ENCODE measurements around the gene LEFTY1.
"Not testable (repeated sequence)": the region's sequence is repeated elsewhere in the genome, so short reads cannot be mapped to it uniquely, and the experiment has no call there.

The LEFTY1 gene

DNA sequence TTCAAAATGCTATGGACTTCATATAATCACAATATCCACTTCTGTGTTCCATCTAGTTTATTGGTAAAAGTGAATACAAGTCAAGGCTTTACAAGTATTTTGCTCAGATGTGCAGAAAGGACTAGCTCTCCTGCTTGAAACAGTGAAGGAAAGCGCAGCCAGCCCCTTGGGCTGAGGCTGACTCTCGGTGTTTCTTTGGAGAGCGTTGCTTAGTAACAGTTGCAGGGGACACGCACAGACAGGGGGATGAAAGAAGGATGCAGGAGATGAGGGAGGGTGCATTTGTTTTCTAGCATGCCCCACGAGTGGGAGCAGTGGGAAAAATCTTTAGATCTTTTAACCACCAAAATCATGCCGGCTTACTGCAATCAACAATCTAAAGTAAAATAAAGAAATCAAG lies 26.0 kb upstream of the LEFTY1 start:
- no peak for DNase-seq

DNA sequence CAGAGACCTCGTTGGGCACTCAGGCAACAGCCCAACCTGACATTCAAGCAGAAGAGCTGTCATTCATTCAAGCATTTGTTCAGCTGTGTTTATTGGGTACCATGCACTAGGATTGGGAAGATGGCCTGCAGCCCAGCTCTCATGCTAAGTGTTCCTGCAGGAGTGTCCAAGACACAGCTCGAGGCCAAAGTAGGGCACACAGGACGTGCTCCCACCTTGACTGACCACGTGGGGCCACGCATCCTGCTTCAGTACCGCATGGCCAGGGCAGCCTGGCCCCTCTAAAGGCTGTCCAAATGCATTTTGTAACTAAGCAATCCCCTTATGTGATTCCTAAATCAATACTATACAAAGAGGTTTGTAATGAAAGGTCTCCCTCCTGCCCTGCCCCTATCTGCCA lies 25.4 kb upstream of the LEFTY1 start:
- DNase-seq: no peak

- peak; percentile 83 for DNase-seq
Measured at GRCh38 chr1:225911191-225912130, 22.5 kb upstream of the LEFTY1 start.

DNA sequence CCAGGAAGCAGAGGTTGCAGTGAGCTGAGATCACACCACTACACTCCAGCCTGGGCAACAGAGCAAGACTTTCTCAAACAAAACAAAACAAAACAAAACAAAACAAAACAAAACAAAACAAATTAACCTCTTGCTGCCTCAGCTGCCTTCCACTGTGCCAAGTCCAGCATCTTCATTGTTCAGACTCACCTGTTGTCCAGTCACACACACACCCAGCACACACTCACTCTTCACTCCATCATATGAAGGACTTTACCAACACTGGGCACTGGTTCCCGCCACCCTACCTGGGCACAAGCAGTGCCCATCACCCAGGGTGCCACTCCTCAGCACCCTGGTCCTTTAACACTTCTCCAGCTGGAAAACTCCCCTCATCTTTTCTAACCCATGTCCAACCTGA lies 20.5 kb upstream of the LEFTY1 start:
- no peak for DNase-seq

DNA sequence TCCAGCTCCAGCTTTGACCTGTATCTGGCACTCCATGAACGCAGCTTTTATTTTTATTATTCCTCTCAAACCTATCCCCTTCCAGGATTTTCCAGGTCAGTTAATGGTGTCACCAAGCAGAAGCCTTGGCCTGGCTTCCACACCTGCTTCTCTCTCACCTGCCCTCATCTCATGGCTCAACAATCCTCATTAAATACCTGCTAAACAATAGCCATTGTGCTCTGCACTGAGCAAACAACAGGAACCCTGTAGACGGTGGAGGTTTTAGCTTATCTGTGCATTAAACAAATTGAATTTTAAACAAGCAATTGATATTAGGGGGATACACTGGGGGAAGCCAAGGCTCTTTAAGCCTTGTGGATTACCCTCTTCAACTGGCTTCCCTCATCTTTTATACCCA lies 19.8 kb upstream of the LEFTY1 start:
- DNase-seq: no peak

DNA sequence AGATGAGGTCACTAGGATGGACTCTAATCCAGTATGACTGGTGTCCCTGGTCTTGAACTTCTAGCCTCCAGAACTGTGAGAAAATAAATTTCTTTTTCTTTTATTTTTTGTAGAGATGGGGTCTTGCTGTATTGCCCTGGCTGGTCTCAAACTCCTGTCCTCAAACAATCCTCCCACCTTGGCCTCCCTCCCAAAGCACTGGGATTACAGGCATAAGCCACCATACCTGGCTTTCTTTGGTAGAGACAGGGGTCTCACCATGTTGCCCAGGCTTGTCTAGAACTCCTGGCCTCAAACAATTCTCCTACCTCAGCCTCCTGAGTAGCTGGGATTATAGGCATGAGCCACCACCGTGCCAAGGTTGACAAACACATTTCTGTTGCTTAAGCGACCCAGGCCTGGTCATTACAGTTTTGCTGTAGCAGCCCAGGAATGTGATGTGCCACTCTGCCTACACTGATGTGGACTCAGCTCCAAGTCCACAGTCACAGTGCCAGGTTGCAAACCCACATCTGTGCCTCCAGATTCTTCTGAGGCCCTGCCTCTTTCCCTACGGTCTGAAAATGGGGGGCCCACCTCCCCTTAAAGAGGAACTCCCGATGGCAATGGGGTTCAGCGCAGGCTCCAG lies 19.2 kb upstream of the LEFTY1 start:
- no peak for DNase-seq

GRCh38 chr1:225907341-225907740 lies 18.4 kb upstream of the LEFTY1 start:
- DNase-seq: no peak

DNA sequence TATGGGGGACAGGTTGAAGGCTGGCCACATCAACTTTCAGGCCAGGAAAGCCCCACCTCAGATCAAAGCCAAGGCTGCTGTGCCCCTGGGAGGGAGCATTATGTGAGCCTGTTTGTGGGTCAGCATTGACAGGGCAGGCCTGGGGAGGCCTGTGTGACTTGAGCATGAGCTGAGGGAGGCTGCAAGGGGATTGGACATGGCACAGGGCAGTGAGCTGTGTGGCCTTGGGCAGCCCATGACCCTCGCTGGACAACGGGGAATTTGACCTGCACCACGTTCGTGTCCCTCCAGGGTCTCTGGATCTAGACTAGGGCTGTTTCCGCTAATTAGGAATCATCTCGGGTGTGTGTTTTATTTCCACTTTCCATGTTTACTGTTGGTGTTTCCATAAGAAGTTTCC lies 17.5 kb upstream of the LEFTY1 start:
- no peak for DNase-seq

DNA sequence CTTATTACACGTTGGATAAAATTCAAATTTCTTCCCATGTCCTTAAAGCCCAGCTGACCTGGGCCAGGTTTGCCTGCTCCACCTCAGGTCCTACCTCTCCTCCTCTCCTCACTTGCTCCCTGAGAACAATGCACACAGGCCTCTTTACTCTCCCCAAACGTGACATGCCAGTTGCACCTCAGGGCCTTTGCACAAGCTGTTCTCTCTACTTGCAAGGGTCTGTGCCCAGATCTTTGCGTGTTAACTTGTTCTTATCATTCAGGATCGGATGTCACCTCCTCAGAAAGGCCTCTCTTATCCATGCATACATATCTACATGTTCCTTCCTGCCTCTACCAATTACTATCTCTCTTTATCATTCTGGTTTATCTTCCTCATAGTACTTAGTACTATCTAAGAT lies 14.7 kb upstream of the LEFTY1 start:
- DNase-seq: no peak

DNA sequence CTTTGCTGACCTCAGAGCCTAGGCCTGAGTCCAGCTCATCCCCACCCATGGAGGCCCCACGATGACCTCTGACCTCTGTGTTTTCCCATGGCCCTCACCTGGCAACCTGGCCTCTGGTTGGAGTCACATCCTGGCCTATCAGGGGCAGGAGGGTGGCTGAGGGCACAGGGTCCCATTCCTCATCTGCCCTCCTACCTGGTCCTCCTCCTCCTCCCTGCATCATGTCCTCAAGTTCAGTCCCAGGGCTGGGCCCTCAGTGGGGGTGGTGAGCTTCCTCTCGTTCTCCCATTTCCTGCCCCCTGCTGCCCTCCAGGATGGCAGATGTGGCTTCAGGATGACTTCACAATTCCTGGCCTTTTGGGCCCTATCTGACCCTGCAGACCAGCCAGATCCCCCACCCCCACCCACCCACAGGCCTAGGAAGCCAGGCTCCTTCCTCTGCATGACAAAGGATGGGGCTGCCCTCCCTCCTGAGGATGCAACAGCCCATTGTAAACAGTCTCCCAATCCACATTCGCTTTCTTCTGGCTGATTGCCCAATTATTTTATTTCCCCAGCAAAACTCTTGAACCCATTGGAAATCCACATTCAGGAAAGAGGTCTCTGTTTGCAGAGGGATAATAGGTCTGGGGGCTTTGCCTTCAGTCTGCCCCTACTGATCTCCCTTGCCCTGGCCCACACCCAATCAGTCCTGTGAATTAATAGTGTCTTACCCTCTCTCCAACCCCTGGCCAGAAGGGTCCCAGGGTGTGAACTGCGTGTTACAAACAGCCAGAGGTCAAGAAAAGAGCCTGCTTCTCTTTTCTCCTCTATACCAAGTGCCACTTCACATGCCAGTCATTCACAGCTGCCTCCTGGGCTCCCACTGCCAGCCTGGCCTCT lies 10.3 kb upstream of the LEFTY1 start:
- DNase-seq: no peak

- peak; percentile 67 for DNase-seq
Measured at GRCh38 chr1:225897595-225898514, 8.9 kb upstream of the LEFTY1 start.

DNA sequence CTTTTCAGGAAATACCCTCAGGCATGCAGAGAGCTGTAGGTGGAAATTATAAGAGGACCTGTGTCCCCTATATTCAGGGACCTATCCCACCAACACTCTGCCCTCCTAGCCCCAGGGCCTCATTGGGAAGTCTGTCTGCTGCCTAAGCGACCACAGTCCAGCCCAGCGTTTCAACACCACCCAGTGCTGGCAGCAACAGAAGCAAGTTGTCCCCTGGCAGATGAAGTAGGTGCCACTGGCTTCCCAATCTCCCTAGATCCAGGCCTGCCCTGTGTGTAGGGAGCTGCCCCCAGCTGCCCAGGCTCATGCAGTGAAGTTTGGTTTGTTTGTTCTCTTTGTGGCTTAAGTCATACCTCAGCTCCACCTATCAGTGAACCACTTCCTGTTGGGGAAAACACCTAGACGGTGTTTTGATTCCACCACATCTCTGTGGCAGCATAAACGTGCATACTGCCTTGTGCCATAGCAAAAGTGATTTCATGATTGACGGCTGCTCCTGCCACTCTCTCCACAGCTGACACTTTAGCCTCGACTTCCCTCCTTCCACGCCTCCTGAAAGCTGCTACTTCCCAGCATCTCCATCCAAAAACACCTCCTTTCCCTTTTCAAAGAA lies 8.1 kb upstream of the LEFTY1 start:
- peak; percentile 73 for DNase-seq

GRCh38 chr1:225896494-225896893 lies 7.5 kb upstream of the LEFTY1 start:
- no peak for DNase-seq

- no peak for DNase-seq
Measured at GRCh38 chr1:225892307-225892706, 3.4 kb upstream of the LEFTY1 start.

GRCh38 chr1:225891229-225891972 lies 2.5 kb upstream of the LEFTY1 start:
- no peak for DNase-seq

DNA sequence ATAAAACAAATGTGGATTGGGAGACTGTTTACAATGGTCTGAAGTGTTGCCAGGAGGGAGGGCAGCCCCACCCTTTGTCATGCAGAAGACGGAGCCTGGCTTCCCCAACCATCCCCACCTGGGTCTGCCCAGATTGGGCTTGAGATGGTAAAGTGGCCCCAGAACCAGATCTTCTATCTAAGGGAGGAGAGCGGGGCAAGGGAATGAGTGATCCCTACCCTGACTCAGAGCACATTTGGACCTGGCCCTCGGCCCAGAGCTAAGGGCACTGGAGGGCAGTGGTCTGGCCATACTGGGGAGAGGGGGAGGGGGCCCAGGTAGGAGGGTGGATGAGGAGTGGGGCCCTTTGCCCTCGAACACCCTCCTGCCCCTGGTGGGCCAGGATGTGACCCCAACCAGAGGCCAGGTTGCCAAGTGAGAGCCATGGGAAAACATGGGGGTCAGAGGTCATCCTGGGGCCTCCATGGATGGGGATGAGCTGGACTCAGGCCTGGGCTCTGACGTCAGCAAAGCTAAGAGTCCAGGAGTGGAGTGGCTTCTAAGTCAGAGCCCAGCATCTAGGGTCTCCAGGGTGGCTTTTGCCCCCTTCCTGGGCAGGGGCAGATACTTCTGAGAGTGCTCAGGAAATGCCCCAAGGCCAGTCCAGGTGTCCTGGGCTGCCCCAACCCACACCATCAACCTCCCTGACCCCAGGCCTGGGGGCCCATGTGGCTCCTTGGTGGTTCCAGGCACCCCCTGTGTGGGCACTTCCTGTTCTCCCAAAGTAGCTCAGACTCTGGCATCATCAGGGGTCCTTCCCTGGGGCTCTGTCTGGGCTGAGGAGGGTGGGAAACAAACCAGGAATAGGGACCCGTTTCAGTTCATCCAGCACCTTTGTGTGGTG lies 1.6 kb upstream of the LEFTY1 start:
- DNase-seq: no peak

DNA sequence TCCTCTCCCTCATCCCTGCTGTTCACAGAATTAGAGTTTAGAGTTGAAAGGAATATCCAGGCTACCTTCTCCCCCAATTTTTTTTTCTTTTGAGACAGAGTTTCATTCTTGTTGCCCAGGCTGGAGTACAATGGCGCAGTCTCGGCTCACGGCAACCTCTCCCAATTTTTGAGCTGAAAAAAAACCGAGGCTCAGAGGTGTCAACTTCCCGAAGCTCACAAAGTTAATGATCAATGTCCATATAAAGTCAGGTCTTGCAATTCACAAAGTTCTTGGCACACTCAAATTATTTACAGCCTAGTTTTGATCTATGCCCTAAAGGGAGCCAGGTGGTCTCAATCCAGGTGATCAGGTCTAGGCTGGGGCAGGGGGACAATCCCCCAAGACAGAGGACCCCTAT lies 797 bp upstream of the LEFTY1 start:
- no peak for DNase-seq

GRCh38 chr1:225888289-225888897 lies 553 bp downstream of the LEFTY1 start:
- DNase-seq: no peak

- not testable (repeated sequence) for DNase-seq
Measured at GRCh38 chr1:225887554-225888288, 1.2 kb downstream of the LEFTY1 start.
